Skin of body (tissue), 2 donors: Measurements from ENCODE around the gene KCNK1. TPM values are rescaled to one million over a fixed set of nuclear protein-coding genes. Genes with fewer than 3 reads are reported as not detected.

Experiments used
- DNase-seq: peaks from one replicate; lab custom pipeline; 2025; lab: John Stamatoyannopoulos, UW
- total RNA-seq: library from RNA; depleted of rRNA; stranded (reverse); fragments of >200 nt; gene quantifications from one replicate; pipeline ENCODE4 v1.2.3, GENCODE V29; 2014

KCNK1 gene
- total RNA-seq = 3.8 TPM

- DNase-seq = peak; percentile 64
Measured at GRCh38 chr1:233613252-233614172, at the start of gene KCNK1. Gene KCNK1, plus strand, starts transcription at chr1:233614106. Its CDS starts 66 bp downstream, at chr1:233614172.

- no peak for DNase-seq
Measured at GRCh38 chr1:233565313-233565712, 48.6 kb upstream of the KCNK1 start.

GRCh38 chr1:233566886-233567285 is 47.0 kb upstream of the KCNK1 start:
- DNase-seq = no peak

GRCh38 chr1:233569636-233570035 is 44.3 kb upstream of the KCNK1 start:
- DNase-seq = no peak

- no peak for DNase-seq
Measured at GRCh38 chr1:233570216-233570615, 43.7 kb upstream of the KCNK1 start.

GRCh38 chr1:233570706-233571105 is 43.2 kb upstream of the KCNK1 start:
- DNase-seq = no peak

- DNase-seq = no peak
Measured at GRCh38 chr1:233572896-233573295, 41.0 kb upstream of the KCNK1 start.

- no peak for DNase-seq
Measured at GRCh38 chr1:233575450-233575849, 38.5 kb upstream of the KCNK1 start.

- DNase-seq = no peak
Measured at GRCh38 chr1:233582439-233582838, 31.5 kb upstream of the KCNK1 start.

- no peak for DNase-seq
Measured at GRCh38 chr1:233584376-233584775, 29.5 kb upstream of the KCNK1 start.

- no peak for DNase-seq
Measured at GRCh38 chr1:233584931-233585330, 29.0 kb upstream of the KCNK1 start.

- DNase-seq = no peak
Measured at GRCh38 chr1:233586301-233586700, 27.6 kb upstream of the KCNK1 start.

GRCh38 chr1:233587196-233587595 is 26.7 kb upstream of the KCNK1 start:
- no peak for DNase-seq

- no peak for DNase-seq
Measured at GRCh38 chr1:233587958-233588799, 25.7 kb upstream of the KCNK1 start.

GRCh38 chr1:233597489-233597901 is 16.4 kb upstream of the KCNK1 start:
- peak; percentile 61 for DNase-seq

- DNase-seq = no peak
Measured at GRCh38 chr1:233598891-233599541, 14.9 kb upstream of the KCNK1 start.

- DNase-seq = no peak
Measured at GRCh38 chr1:233599542-233600073, 14.3 kb upstream of the KCNK1 start.

- DNase-seq = no peak
Measured at GRCh38 chr1:233600488-233600887, 13.4 kb upstream of the KCNK1 start.

GRCh38 chr1:233603478-233603877 is 10.4 kb upstream of the KCNK1 start:
- no peak for DNase-seq

GRCh38 chr1:233605205-233605604 is 8.7 kb upstream of the KCNK1 start:
- peak; percentile 42 for DNase-seq

GRCh38 chr1:233606813-233607212 is 7.1 kb upstream of the KCNK1 start:
- DNase-seq = no peak
